ENCODE results near the gene TUBGCP2. TPM values are rescaled to one million over a fixed set of nuclear protein-coding genes. Genes with fewer than 3 reads are reported as not detected.

The TUBGCP2 gene
- total and polyA plus RNA-seq, 9 donors: 31.2 to 70.5 (median 56.0) TPM

DNA sequence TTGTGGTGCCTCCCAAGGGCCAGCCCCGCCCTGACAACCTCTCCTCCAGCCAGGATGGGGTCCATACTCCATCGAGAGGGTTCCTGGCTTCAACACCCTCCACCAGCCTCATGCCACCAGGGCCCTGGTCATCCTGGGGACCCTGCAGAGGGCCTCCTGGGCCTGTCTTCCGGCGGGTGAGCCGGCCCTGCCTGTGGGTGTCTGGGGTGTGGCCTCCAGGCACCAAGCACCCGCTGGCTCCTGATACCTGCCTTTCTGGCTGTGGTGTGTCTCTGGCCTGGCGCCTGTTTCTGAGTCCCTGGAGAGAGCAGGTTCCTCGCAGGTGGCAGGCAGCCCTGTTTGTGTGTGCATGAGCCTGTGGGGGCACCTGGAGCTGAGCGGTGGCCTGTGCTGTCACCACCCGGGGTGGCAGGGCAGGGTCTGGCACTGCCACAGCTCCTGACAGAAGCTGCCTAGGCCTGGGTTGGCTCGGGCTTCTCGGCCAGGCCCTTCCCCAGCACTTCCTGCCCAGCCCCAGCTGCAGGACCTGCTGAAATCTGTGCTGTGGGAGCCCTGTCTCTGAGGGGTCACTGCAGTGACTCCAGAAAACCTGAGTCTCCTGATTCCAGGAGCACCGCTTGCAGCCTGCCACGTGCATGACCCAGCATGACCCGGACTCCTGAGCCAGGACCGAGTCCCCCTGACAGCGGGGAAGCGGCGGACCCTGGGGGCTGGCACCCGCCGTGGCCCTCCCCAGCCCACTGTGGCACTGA is 50.4 kb downstream of the TUBGCP2 start:
- no peaks in the 10 kb centered on the region for H3K9me3 ChIP-seq
- peak in 3 of 5 donors; percentile 64 to 69 (median 66) for DNase-seq
- H3K27me3 ChIP-seq: no peaks in the 10 kb centered on the region
- peak overlapping the region; percentile 66 to 83 for H3K27ac ChIP-seq
- WGBS, 3 donors: 79 to 85% (median 82%) methylated on average over 19 to 21 of the region's 21 CpGs
- no peaks in the 10 kb centered on the region for H3K36me3 ChIP-seq
- peaks cover 28% of the 10 kb centered on the region for H3K4me1 ChIP-seq (ENCODE audit: insufficient read depth)
- no peak for TF ChIP-seq CTCF (IDR thresholded peaks at IDR 0.05)
- no peak for TF ChIP-seq EP300 (IDR thresholded peaks at IDR 0.05)
- TF ChIP-seq POLR2A (IDR thresholded peaks at IDR 0.05): no peak
- H3K4me3 ChIP-seq: no peak overlapping the region
- intact Hi-C loops (cut with DNase I): no loop called here

DNA sequence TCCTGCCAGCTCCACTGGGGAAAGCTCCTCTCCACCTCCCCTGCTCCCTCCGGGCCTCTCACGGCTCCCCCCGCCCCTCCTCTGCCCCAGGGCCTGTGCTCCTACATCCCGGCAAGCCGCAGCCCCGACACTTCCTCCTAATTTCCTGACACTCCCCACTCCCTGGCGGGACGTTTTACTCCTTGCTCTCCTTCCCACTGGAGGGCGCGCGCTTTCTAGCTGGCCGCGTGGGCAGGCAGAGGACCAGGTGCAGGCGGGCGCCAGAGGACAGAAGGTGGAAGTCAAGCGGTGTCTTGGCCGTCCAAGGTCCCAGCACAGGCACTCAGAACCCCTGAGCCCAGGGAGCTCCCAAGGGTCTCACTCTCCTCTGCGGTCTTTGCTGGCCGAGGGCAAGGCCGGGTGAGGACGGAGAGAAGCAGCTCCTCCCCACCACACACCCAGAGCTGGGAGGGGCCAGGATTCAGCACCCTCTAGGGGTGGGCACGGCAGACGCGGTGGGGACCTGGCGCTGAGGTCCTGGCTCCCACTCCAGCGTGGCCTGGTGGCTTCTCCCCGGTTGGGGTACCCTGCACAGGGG is 51.1 kb downstream of the TUBGCP2 start:
- intact Hi-C loops (cut with DNase I): no loop called here
- 1 to 4% (median 3%) methylated on average over 27 of the region's 27 CpGs for WGBS, 3 donors
- DNase-seq: peak; percentile 79 to 84 (median 82)
- H3K27me3 ChIP-seq: no peaks in the 10 kb centered on the region
- H3K9me3 ChIP-seq: no peaks in the 10 kb centered on the region
- H3K27ac ChIP-seq: peak overlapping the region; percentile 66 to 83
- H3K4me1 ChIP-seq (ENCODE audit: insufficient read depth): peaks cover 30% of the 10 kb centered on the region
- H3K36me3 ChIP-seq: no peaks in the 10 kb centered on the region
- no peak overlapping the region for H3K4me3 ChIP-seq
- TF ChIP-seq POLR2A (IDR thresholded peaks at IDR 0.05) (no peak), CTCF (IDR thresholded peaks at IDR 0.05) (peak; percentile 30 to 55 (median 46)), EP300 (IDR thresholded peaks at IDR 0.05) (no peak)

DNA sequence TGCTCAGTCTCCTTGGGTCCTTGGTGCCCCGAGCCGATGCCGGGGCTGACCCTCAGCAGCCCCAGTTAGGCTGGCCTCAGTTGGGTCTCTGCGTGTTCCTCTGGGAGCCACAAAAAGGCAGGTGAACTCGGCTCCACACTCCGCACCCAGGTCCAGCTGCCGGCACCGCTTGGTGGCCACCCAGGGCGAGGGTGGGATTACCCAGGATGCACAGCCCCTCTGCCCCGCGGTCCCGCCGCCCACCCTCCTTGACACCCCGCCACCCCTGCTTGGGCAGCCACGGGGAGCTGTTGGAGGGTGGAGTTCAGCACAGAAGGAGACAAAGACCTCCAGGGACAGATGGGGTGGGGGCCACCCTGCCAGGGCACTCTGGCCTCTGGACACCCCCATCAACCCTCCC is 53.3 kb downstream of the TUBGCP2 start:
- H3K27me3 ChIP-seq: no peaks in the 10 kb centered on the region
- intact Hi-C loops (cut with DNase I): no loop called here
- 40 to 95% (median 75%) methylated on average over 12 to 15 of the region's 15 CpGs for WGBS, 3 donors
- H3K9me3 ChIP-seq: no peaks in the 10 kb centered on the region
- H3K4me3 ChIP-seq: no peak overlapping the region
- no peaks in the 10 kb centered on the region for H3K36me3 ChIP-seq
- TF ChIP-seq POLR2A (IDR thresholded peaks at IDR 0.05): no peak
- TF ChIP-seq CTCF (IDR thresholded peaks at IDR 0.05): no peak
- TF ChIP-seq EP300 (IDR thresholded peaks at IDR 0.05): no peak
- peak overlapping the region; percentile 65 to 90 for H3K27ac ChIP-seq
- DNase-seq: peak in 3 of 5 donors; percentile 57 to 62 (median 57)
- peaks cover 41% of the 10 kb centered on the region for H3K4me1 ChIP-seq (ENCODE audit: insufficient read depth)

DNA sequence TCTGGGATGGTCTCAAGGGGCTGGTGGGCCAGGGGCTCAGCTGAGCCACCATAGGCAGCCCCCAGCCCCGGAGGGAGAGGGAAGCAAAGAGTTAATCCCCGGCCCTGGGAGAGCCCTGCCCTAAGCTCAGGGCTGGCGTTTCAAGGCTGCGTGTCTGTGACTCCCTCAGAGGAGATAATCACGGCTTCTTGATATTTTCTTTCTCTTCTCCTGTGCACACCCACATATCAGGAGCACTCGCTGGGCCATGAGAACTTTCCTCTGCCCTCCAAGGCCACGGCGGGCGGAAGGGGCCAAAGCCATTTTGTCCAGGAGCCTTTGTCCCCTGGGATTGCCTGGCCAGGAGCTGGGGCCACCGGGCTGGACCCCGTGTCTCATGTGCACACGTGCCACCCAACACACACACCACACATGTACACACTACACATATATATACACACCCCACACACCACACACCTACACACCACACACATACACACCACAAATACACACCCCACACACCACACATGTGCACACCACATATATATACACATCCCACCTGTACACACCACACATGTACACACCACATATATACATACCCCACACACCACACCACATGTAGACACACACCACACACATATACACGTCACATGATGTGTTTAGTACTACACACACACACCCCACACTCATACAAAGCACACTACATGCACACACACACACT is 54.1 kb downstream of the TUBGCP2 start:
- DNase-seq: peak; percentile 42 to 76 (median 67)
- Histone ChIP-seq H3K4me3 (no peak overlapping the region), H3K36me3 (no peaks in the 10 kb centered on the region), H3K9me3 (no peaks in the 10 kb centered on the region), H3K27ac (peak overlapping the region; percentile 65 to 90), H3K4me1 (ENCODE audit: insufficient read depth) (peaks cover 45% of the 10 kb centered on the region), H3K27me3 (no peaks in the 10 kb centered on the region)
- 10 to 20% (median 13%) methylated on average over 13 of the region's 13 CpGs for WGBS, 3 donors
- TF ChIP-seq EP300 (IDR thresholded peaks at IDR 0.05) (no peak), POLR2A (IDR thresholded peaks at IDR 0.05) (no peak), CTCF (IDR thresholded peaks at IDR 0.05) (no peak)
- intact Hi-C loops (cut with DNase I): no loop called here

Data from ovary (tissue), 9 donors.